Thyroid gland (tissue), 4 donors: Measurements from ENCODE around the gene GPR119. TPM values are rescaled to one million over a fixed set of nuclear protein-coding genes. Genes with fewer than 3 reads are reported as not detected.
"Not testable (repeated sequence)": the region's sequence is repeated elsewhere in the genome, so short reads cannot be mapped to it uniquely, and the experiment has no call there.

Experiments used
- DNase-seq, 2 donors: peaks; one replicate each; pipeline ENCODE4 v3.0.0-alpha.2; 2019
- H3K27ac ChIP-seq, 3 donors: fragments of 200-600 bp; sonication (generic); 1 replicate in 2 of 3; 2 replicates in 1 of 3; pipeline ENCODE4 v1.5.1; 2016 to 2019; ENCODE audit warnings: mild to moderate bottlenecking in 1 of 3, moderate library complexity in 1 of 3
- H3K27me3 ChIP-seq: fragments of 200-600 bp; sonication (generic); one replicate; pipeline ENCODE4 v1.5.1; 2019
- H3K36me3 ChIP-seq, 2 donors: fragments of 200-600 bp; sonication (generic); one replicate each; pipeline ENCODE4 v1.5.1; 2016 to 2019
- H3K4me1 ChIP-seq, 2 donors: fragments of 200-600 bp; sonication (generic); one replicate each; pipeline ENCODE4 v1.5.1; 2017 to 2019
- H3K4me3 ChIP-seq, 3 donors: fragments of 200-600 bp; sonication (generic); replicated peaks in 1 of 3; 1 replicate in 2 of 3; 2 replicates in 1 of 3; pipeline ENCODE4 v1.5.1; 2016; ENCODE audit warnings: mild to moderate bottlenecking in 1 of 3
- H3K9me3 ChIP-seq: fragments of 200-600 bp; sonication (generic); one replicate; pipeline ENCODE4 v1.5.1; 2017
- POLR2A ChIP-seq, 2 donors: fragments of 450-650 bp; IDR thresholded peaks; one replicate each; pipeline ENCODE4 v1.6.1; 2017; ENCODE audit warnings: antibody characterized with exemption in 2 of 2, mild to moderate bottlenecking in 2 of 2, moderate library complexity in 1 of 2
- WGBS, 2 donors: methylation state at CpG; one replicate each; pipeline ENCODE4 v1.1.5; 2017; 5-methylcytosine and 5-hydroxymethylcytosine counted together
- intact Hi-C: fragments of 100-400 bp; cut with DNase I; formaldehyde crosslinking; loops from one replicate; pipeline ENCODE4 v1.15.1; 2023
- total RNA-seq, 4 donors: library from RNA; depleted of rRNA; stranded (reverse); fragments of >200 nt; gene quantifications; one replicate each; pipeline ENCODE4 v1.2.3, GENCODE V29; 2016
- TF ChIP-seq, protein P1 (sequence below), 6 experiments: fragments of 200-600 bp in 3 of 6; fragments of 450-650 bp in 3 of 6; sonication (generic) in 3 of 6; IDR thresholded peaks; one replicate each; pipeline ENCODE4 v1.5.1; 2016 to 2019; ENCODE audit warnings: antibody characterized with exemption in 6 of 6, mild to moderate bottlenecking in 2 of 6, inconsistent platforms in 1 of 6, moderate library complexity in 1 of 6

GPR119 gene
- total RNA-seq, 4 donors from 2014 or later: not detected

DNA sequence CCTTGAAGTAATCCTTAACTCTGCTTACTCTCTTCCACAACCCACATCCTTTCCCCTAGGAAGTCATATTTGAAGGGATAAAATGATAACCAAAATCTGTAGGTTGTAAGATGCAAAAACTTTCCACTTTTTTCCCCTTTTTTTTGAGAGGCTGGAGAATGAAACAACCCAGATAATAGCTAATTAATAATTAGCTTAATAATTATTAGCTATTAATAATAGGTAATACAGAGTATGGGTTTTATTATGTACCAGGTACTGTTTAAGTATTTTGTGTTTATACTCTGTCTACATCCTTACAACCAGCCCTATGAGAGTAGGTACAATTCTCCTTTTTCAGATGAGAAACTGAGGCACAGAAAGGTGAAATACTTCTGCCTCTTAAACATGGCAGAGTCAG lies 9.4 kb downstream of the GPR119 start:
- DNase-seq: no peak
- no peak for TF ChIP-seq POLR2A (IDR thresholded peaks at IDR 0.05)
- TF ChIP-seq, protein P1, sequence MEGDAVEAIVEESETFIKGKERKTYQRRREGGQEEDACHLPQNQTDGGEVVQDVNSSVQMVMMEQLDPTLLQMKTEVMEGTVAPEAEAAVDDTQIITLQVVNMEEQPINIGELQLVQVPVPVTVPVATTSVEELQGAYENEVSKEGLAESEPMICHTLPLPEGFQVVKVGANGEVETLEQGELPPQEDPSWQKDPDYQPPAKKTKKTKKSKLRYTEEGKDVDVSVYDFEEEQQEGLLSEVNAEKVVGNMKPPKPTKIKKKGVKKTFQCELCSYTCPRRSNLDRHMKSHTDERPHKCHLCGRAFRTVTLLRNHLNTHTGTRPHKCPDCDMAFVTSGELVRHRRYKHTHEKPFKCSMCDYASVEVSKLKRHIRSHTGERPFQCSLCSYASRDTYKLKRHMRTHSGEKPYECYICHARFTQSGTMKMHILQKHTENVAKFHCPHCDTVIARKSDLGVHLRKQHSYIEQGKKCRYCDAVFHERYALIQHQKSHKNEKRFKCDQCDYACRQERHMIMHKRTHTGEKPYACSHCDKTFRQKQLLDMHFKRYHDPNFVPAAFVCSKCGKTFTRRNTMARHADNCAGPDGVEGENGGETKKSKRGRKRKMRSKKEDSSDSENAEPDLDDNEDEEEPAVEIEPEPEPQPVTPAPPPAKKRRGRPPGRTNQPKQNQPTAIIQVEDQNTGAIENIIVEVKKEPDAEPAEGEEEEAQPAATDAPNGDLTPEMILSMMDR (IDR thresholded peaks at IDR 0.05): no peak
- intact Hi-C loops: no loop called here
- H3K4me1 ChIP-seq: no peaks in the 10 kb centered on the region
- no peaks in the 10 kb centered on the region for H3K27me3 ChIP-seq
- no peak overlapping the region for H3K27ac ChIP-seq
- H3K4me3 ChIP-seq: no peak overlapping the region
- H3K9me3 ChIP-seq: no peaks in the 10 kb centered on the region
- H3K36me3 ChIP-seq: no peaks in the 10 kb centered on the region

DNA sequence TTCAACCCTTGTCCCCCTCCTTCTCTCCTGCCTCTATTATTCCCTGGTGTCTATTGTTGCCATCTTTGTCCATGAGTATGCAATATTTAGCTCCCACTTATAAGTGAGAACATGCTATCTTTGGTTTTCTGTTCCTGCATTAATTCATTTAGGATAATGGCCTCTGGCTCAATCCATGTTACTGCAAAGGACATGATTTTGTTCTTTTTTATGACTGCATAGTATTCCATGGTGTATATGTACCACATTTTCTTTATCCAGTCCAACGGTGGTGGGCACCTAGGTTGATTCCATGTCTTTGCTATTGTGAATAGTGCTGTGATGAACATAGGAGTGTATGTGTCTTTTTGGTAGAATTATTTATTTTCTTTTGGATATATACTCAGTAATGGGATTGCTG lies 33.4 kb downstream of the GPR119 start:
- 83 to 95% methylated on average over 1 of the region's 1 CpG for WGBS, 2 donors
- not testable (repeated sequence) for H3K9me3 ChIP-seq

DNA sequence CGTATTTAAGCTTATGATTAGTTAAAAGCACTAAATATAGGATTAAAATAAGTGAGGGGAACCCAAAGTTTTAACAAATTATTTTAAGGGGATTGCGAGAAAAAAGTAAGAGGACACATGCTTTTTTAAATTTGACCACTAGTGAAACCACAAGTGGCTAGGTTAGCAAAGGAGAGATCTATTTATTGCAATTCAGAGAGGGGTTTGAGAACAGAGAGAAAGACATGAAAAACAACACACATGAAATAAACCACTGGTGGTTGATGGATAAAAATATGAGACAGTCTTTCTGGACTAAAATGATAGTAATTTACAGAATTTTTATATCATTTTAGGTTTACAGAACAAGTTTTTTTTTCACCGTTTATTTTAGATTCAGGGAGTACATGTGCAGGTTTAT lies 33.9 kb downstream of the GPR119 start:
- intact Hi-C loops: no loop called here
- no peak overlapping the region for H3K27ac ChIP-seq
- TF ChIP-seq, protein P1 (IDR thresholded peaks at IDR 0.05): no peak
- TF ChIP-seq POLR2A (IDR thresholded peaks at IDR 0.05): no peak
- no peaks in the 10 kb centered on the region for H3K9me3 ChIP-seq
- H3K27me3 ChIP-seq: no peaks in the 10 kb centered on the region
- no peaks in the 10 kb centered on the region for H3K36me3 ChIP-seq
- no peak for DNase-seq
- no peaks in the 10 kb centered on the region for H3K4me1 ChIP-seq
- 91 to 98% methylated on average over 3 of the region's 3 CpGs for WGBS, 2 donors
- H3K4me3 ChIP-seq: no peak overlapping the region

More for the DNA sequence above, 33.4 kb downstream of the GPR119 start:
- H3K4me3 ChIP-seq, H3K27me3 ChIP-seq, intact Hi-C loops, H3K4me1 ChIP-seq, DNase-seq, H3K36me3 ChIP-seq, H3K27ac ChIP-seq: not testable (repeated sequence)

DNA sequence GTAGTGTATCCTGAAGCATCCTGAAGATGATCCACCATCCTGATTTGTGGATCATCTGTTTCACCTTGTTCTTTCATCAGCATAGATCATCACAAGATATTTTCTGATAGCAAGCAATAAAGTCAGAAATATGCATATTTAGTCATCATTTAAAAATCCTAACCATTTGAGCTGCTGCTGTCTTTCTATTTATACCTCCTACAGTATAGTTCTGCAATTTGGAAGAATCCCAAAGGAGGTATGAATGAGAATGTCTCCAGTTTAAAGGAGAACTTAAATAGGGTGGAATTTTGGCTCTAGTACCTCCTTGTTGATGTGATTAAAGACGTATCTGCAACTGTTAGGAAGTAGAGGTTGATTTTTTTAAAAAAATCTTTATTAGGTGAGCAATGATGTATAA lies 38.2 kb downstream of the GPR119 start:
- WGBS, 2 donors: 72 to 81% methylated on average over 1 of the region's 1 CpG
- H3K4me3 ChIP-seq: no peak overlapping the region
- TF ChIP-seq POLR2A (IDR thresholded peaks at IDR 0.05): no peak
- TF ChIP-seq, protein P1 (IDR thresholded peaks at IDR 0.05): no peak
- DNase-seq: no peak
- H3K27me3 ChIP-seq: no peaks in the 10 kb centered on the region
- intact Hi-C loops: no loop called here
- no peaks in the 10 kb centered on the region for H3K9me3 ChIP-seq
- H3K4me1 ChIP-seq: no peaks in the 10 kb centered on the region
- no peak overlapping the region for H3K27ac ChIP-seq
- H3K36me3 ChIP-seq: no peaks in the 10 kb centered on the region

DNA sequence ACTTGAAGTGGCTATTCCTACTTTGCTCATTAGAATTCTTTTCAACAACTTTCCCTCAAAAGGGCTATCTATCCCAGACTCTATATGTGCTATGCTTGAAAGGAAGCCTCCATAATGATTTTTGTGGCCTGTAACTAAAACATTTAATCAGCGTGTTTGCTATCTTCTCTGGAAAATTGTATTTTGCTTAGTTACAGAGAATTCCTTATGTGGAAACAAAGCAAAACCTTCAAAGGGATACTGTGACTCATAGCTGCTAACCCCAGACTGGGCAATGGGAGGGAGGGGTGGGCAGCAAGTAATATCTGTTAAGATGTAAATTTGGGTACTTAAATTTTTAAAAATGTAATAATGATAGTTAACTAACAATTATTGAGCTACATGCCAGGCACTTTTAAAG lies 42.1 kb downstream of the GPR119 start:
- no peak overlapping the region for H3K4me3 ChIP-seq
- H3K27me3 ChIP-seq: no peaks in the 10 kb centered on the region
- H3K27ac ChIP-seq: no peak overlapping the region
- intact Hi-C loops: no loop called here
- H3K9me3 ChIP-seq: no peaks in the 10 kb centered on the region
- no peaks in the 10 kb centered on the region for H3K4me1 ChIP-seq
- DNase-seq: no peak
- H3K36me3 ChIP-seq: no peaks in the 10 kb centered on the region
- WGBS, 2 donors: 89 to 95% methylated on average over 1 of the region's 1 CpG
- TF ChIP-seq POLR2A (IDR thresholded peaks at IDR 0.05): no peak
- TF ChIP-seq, protein P1 (IDR thresholded peaks at IDR 0.05): no peak

DNA sequence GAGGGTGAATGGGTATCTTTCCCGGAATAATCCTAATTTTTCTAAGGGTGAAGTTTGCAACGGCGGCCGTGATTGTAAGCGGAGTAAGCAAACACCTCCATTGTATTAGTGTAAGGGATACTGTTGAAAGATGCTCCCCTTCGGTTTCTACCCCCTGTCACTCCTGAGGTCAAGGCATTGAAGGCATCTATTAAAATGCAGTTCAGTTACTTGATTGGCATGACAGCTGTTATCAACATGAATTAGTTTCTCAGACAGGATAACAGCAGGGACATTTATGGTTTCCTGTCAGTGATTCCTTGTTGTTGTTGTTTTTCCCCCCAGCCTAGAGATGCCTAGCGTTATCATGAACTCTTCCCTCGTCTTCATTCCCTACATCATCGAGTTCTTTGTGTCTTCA lies 45.2 kb downstream of the GPR119 start:
- TF ChIP-seq POLR2A (IDR thresholded peaks at IDR 0.05): no peak
- TF ChIP-seq, protein P1 (IDR thresholded peaks at IDR 0.05): no peak
- no peaks in the 10 kb centered on the region for H3K36me3 ChIP-seq
- no peaks in the 10 kb centered on the region for H3K4me1 ChIP-seq
- WGBS, 2 donors: 4 to 7% methylated on average over 9 of the region's 9 CpGs
- intact Hi-C loops: no loop called here
- no peak overlapping the region for H3K27ac ChIP-seq
- H3K27me3 ChIP-seq: no peaks in the 10 kb centered on the region
- peak overlapping the region; percentile 20 to 60 (median 35) for H3K4me3 ChIP-seq
- DNase-seq: no peak
- H3K9me3 ChIP-seq: no peaks in the 10 kb centered on the region
